Measurements from ENCODE around the gene ADGRG6. TPM values are rescaled to one million over a fixed set of nuclear protein-coding genes. Genes with fewer than 3 reads are reported as not detected.

The ADGRG6 gene
- total RNA-seq, 1 experiment from 2014 or later = 0.49 TPM

GRCh38 chr6:142372348-142372747, 70.5 kb downstream of the ADGRG6 start:
- ChIA-PET CTCF (no interaction called here), POLR2A (ENCODE audit: low non-redundant PET) (no interaction called here)

GRCh38 chr6:142373268-142374090, 71.7 kb downstream of the ADGRG6 start:
- H3K27ac ChIP-seq (ENCODE audit: low read depth, low read length, poor library complexity, severe bottlenecking) = no peak overlapping the region
- intact Hi-C loops (cut with micrococcal nuclease; ENCODE audit: unreplicated experiment) = no loop called here

More at GRCh38 chr6:142372348-142372747, 70.5 kb downstream of the ADGRG6 start:
- TF ChIP-seq CTCF (conservative IDR thresholded peaks at IDR 0.05; ENCODE audit: low read depth, low read length) (no peak), EZH2 (IDR thresholded peaks at IDR 0.05; ENCODE audit: borderline replicate concordance, low read depth, low read length, poor library complexity, severe bottlenecking) (no peak)
- H3K4me1 ChIP-seq (ENCODE audit: insufficient read depth, low read length, poor library complexity, severe bottlenecking) = peaks cover 16% of the 10 kb centered on the region
- intact Hi-C loops (cut with micrococcal nuclease; ENCODE audit: unreplicated experiment) = no loop called here
- no peak overlapping the region for H3K27ac ChIP-seq (ENCODE audit: low read depth, low read length, poor library complexity, severe bottlenecking)
- H3K27me3 ChIP-seq (replicated peaks; ENCODE audit: insufficient read depth, low read depth, low read length, poor library complexity) = no peaks in the 10 kb centered on the region
- no peaks in the 10 kb centered on the region for H3K9me3 ChIP-seq (ENCODE audit: low read depth, low read length, poor library complexity, severe bottlenecking)
- BruUV-seq (replicated peaks) = no TSS peak
- H3K4me3 ChIP-seq (ENCODE audit: low read depth, low read length, poor library complexity, severe bottlenecking) = no peak overlapping the region
- H3K36me3 ChIP-seq (ENCODE audit: insufficient read depth, low read length, poor library complexity, severe bottlenecking) = no peaks in the 10 kb centered on the region
- no peak for DNase-seq (ENCODE audit: low spot score)

DNA sequence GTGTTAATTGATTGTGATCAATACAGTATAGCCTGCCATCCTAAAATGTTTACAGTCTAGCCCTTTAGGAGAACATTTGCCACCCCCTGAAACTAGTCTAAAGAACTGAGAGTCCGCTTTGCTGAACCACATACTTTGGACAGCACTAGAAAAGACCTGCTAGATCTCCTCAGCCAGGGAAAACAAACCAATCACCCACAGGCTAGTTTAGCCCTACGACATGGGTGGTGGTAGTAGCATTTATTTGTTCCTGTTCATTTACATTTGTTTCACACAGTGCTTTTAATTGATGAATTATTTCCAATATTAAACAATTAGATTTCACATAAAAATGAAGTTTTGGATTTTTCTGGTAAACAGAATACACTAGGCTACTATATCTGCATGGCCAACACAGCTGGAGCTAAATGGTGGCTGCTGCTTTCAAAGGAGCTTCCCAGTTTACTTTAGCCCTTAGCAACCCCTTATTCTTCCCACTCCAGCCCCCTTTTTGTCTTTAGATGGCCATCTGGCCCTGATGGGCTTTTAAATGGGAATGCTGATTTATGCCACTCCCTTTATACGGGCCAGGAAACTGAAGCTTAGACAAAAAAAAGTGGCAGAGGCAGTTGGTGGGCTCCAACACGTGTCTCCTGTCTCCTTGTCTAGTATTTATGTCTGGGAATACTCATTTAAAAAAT, 72.4 kb downstream of the ADGRG6 start:
- no peaks in the 10 kb centered on the region for H3K36me3 ChIP-seq (ENCODE audit: insufficient read depth, low read length, poor library complexity, severe bottlenecking)
- BruUV-seq (replicated peaks) = no TSS peak
- POLR2A ChIA-PET (ENCODE audit: low non-redundant PET) = no interaction called here
- no peaks in the 10 kb centered on the region for H3K9me3 ChIP-seq (ENCODE audit: low read depth, low read length, poor library complexity, severe bottlenecking)
- TF ChIP-seq EZH2 (IDR thresholded peaks at IDR 0.05; ENCODE audit: borderline replicate concordance, low read depth, low read length, poor library complexity, severe bottlenecking) (no peak), CTCF (conservative IDR thresholded peaks at IDR 0.05; ENCODE audit: low read depth, low read length) (no peak)
- no peak overlapping the region for H3K4me3 ChIP-seq (ENCODE audit: low read depth, low read length, poor library complexity, severe bottlenecking)
- intact Hi-C loops (cut with micrococcal nuclease; ENCODE audit: unreplicated experiment) = no loop called here
- no peak overlapping the region for H3K27ac ChIP-seq (ENCODE audit: low read depth, low read length, poor library complexity, severe bottlenecking)
- H3K4me1 ChIP-seq (ENCODE audit: insufficient read depth, low read length, poor library complexity, severe bottlenecking) = peaks cover 33% of the 10 kb centered on the region
- CTCF ChIA-PET = no interaction called here
- no peaks in the 10 kb centered on the region for H3K27me3 ChIP-seq (replicated peaks; ENCODE audit: insufficient read depth, low read depth, low read length, poor library complexity)
- DNase-seq (ENCODE audit: low spot score) = no peak

More at GRCh38 chr6:142373268-142374090, 71.7 kb downstream of the ADGRG6 start:
- no peaks in the 10 kb centered on the region for H3K36me3 ChIP-seq (ENCODE audit: insufficient read depth, low read length, poor library complexity, severe bottlenecking)
- peaks cover 26% of the 10 kb centered on the region for H3K4me1 ChIP-seq (ENCODE audit: insufficient read depth, low read length, poor library complexity, severe bottlenecking)
- CTCF ChIA-PET = no interaction called here
- H3K9me3 ChIP-seq (ENCODE audit: low read depth, low read length, poor library complexity, severe bottlenecking) = no peaks in the 10 kb centered on the region
- H3K4me3 ChIP-seq (ENCODE audit: low read depth, low read length, poor library complexity, severe bottlenecking) = no peak overlapping the region
- no TSS peak for BruUV-seq (replicated peaks)
- POLR2A ChIA-PET (ENCODE audit: low non-redundant PET) = no interaction called here
- H3K27me3 ChIP-seq (replicated peaks; ENCODE audit: insufficient read depth, low read depth, low read length, poor library complexity) = no peaks in the 10 kb centered on the region
- TF ChIP-seq CTCF (conservative IDR thresholded peaks at IDR 0.05; ENCODE audit: low read depth, low read length) (no peak), EZH2 (IDR thresholded peaks at IDR 0.05; ENCODE audit: borderline replicate concordance, low read depth, low read length, poor library complexity, severe bottlenecking) (no peak)
- DNase-seq (ENCODE audit: low spot score) = no peak

Measured in A673 (cell line).